Fibroblast of skin of right biceps (primary cell): ENCODE measurements around the gene EGFLAM.

Experiments
- DNase-seq: peaks from one replicate; pipeline ENCODE4 v3.0.0-alpha.2; 2013

EGFLAM gene

DNA sequence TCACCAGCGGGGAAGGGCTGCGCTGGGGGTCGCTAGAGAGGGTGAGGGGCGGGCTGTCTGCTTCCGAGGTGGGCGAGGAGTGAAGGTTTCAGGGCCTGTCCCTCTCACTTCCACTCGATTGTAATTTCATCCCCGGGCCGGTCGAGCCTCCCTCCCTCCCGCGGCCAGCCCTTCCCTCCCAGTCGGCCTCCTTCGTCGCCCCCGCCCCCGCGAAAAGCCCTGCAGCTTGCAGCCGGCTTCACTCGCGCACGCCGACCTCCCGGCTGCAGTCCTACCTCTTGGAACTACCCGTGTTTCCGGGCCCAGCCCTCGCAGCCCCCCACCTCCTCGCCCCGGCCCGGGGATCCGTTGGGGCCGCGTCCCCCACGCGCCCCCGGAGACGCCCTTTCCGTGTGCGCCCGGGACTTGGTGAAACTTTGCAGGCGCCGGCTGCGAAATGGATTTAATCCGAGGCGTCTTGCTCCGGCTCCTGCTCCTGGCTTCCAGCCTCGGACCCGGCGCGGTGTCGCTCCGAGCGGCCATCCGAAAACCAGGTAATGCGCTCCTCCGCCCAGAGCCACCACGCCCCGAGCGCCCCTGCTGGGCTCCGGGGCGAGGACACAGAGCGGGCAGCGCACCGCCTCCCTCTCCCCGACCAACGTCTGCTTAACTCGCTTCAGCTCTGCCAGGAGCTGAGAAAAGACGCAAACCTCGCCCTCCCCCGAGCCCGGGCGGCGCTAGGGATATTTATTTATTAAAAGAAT is at the start of gene EGFLAM:
EGFLAM (plus strand) TSS at position 241 of the 743 bp plus-strand sequence; CDS start at position 437, 196 bp downstream.
- DNase-seq = peak; percentile 14

- peak; percentile 36 for DNase-seq
Measured at GRCh38 chr5:38208782-38209378, 49.5 kb upstream of the EGFLAM start.

GRCh38 chr5:38210676-38211353 is 47.5 kb upstream of the EGFLAM start:
- DNase-seq = no peak

DNA sequence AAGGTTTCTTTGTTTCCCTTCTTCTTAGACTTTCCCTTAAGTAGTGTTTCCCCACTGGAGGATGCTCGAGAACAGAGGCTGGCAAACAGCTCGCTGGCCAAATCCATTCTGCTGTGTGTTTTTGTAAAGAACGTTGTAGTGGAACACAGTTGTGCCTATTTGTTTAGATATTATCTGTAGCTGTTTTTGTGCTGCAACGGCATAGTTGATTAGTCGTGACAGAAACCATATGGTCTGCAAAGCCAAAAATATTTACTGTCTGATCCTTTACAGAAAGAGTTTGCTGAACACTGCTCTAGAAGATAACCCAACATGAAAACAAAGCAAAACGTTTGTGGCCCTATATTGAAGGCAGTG is 47.0 kb upstream of the EGFLAM start:
- no peak for DNase-seq

DNA sequence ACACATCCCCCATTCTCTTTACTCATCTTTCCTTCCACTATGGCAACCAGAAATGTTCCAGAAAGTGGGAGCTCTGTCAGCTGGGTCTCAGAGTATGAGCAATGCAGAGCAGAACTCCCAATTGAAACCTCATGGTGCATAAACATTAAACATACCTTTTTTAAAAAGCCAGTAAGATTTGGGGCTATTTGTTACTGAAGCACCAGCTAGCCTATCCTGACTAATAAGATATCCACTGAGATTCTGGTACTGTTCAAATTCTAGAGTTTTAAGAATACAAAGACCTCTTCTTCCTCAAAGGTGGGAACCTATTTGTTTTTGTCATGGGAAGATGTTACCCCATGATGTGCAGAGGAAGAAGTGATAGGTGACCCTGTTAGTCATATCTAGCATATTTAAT is 46.1 kb upstream of the EGFLAM start:
- no peak for DNase-seq

DNA sequence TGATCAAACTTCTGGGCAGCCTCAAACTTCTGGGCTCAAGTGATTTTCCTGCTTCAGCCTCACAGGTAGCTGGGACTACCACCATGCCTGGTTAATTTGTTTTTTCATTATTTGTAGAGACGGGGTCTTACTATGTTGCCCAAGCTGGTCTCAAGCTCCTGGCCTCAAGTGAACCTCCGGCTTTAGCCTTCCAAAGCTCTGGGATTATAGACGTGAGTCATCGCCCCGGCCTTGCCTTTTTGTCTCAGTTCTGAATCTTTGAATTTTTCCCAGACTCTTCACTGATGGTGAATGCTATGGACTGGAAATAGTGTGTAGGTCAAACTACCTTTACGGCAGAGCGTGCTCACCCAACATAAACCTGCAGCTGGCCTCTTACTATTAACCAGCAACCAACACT is 32.3 kb upstream of the EGFLAM start:
- DNase-seq = no peak

- DNase-seq = no peak
Measured at GRCh38 chr5:38228914-38229313, 29.4 kb upstream of the EGFLAM start.

DNA sequence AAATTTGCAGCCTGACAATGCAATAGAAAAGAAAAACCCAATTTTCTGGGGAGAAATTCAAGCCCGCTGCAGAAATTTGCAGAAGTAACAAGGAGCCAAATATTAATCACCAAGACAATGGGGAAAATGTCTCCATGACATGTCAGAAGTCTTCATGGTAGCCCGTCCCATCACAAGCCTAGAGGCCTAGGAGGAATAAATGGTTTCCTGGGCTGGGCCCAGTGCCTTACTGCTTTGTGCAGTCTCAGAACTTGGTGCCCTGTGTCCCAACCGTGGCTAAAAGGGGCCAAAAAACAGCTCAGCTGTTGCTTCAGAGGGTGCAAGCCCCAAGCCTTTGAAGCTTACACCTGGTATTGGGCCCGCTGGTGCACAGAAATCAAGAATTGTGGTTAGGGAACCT is 23.6 kb upstream of the EGFLAM start:
- DNase-seq = no peak

DNA sequence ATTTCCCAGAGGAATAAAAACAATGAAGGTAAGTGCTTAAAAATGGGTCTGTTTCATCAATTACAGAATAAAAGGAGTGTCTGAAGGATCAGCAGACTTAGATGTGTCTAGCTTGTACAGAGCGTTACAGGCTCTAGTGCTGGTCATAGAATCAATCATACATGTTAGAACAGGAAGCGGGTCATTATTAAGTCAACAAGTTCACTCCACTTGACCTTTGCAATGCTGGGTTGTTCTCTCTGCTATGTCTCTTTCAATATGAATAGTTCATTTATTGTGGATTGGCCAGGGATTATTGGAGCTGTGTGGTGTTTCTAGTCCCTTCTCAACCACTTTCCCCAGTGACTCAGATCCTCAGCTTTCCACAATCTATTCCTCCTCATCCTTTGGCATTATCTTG is 20.7 kb upstream of the EGFLAM start:
- DNase-seq = no peak

DNA sequence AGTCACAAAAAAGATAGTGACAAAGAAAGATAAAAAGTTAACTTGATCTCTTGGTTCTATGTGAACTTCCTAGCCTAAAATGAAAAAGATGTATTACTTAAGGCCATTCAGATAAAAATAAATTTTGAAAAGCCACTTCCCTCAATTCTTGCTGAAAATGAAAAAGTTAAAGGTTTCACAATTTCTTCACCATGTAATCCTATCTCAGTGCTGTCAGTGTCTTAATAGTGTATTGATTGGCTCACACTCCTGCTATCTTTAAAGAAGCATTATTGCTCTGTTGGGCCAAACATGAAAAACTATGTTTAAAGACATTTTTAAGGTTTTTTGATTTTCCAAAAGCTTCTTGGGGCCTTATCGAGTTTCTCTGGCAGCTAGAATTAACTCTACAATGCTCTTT is 18.1 kb upstream of the EGFLAM start:
- no peak for DNase-seq

DNA sequence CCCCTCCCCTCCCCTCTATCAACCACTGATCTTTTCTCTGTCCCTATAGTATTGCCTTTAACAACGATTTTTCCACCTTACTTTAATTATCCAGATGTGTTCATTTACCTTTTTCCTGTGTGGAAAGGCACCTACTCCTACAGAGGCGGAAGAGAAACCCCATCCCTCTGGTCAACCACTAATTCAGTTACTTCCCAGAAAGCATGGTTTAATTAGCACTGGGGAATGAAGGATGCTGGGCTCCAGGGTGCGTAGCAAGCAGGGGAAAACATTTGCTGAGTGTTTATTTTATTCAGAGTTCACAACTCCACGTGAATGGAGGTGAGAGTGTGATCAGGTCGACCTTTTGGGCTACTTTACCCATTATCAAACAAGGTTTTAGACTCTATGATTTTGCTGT is 16.7 kb upstream of the EGFLAM start:
- DNase-seq = no peak

DNA sequence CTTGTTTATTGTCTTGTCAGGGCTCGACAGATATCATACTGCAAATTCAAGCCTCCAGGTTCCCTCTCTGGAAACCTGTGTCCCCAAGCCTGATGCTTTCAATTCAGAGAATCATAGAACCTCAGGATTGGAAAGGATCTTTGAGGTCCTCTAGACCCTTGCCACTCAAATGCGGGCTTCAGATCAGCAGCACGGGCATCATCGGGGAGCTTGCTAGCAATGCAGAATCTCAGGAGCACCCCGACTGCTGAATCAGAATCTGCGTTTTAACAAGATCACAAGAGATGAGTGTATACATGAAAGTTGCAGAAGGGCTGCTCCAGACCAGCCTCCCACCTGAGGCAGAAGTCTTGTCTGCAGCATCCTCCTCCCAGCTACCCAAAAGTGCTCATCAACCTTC is 13.1 kb upstream of the EGFLAM start:
- no peak for DNase-seq

DNA sequence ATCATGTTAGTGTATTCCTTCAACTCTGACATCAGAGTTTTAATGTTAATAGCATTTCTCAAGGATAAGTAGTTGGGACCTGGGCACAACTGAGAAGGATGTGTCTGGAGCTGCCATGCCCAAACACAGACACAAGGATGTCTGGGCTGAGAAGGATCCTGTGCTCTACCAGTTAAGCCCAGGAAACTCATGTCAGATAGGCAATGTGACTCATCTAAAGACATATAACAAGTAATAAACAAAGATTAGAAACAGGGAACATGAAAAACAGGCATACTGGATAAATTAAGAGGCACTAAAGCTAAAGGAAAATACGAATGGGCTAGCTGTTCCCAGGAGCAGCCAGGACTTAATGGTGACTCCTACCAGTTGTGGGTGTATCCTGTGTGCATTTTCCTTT is 9.1 kb upstream of the EGFLAM start:
- no peak for DNase-seq

- no peak for DNase-seq
Measured at GRCh38 chr5:38249812-38250211, 8.5 kb upstream of the EGFLAM start.

DNA sequence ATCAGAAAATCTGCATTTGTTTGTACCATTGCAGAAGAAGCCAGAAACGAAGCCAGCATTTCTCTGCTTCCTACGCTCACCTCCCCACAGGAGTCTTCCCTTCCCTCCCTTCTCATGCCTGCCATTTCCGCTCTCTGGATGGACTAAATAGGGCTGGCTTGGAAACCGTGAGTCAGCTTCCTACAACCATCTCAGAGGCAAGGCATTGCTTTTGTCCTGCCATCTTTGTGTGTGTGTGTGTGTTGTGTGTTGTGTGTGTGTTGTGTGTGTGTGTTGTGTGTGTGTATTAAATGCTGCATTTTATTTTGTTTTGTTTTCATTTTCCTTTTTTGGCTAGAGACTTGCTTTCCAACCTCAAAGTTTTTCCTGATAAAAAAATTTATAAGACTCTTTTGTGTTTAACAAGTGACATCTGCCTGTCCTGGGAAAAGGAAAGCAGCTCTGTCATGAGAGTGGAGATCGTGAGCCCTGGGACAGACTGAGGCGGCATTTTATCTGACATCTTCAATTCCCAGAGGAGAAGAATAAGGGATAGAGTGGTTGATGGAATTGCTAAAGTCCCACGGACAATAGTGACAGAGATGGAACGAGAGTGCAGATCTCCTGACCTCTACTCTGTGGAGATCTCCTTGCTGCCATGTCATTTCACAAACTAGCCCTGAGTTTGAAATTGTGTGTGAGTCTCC is 7.5 kb upstream of the EGFLAM start:
- no peak for DNase-seq

GRCh38 chr5:38253759-38254158 is 4.6 kb upstream of the EGFLAM start:
- no peak for DNase-seq

GRCh38 chr5:38257308-38258041 is 884 bp upstream of the EGFLAM start:
- no peak for DNase-seq

DNA sequence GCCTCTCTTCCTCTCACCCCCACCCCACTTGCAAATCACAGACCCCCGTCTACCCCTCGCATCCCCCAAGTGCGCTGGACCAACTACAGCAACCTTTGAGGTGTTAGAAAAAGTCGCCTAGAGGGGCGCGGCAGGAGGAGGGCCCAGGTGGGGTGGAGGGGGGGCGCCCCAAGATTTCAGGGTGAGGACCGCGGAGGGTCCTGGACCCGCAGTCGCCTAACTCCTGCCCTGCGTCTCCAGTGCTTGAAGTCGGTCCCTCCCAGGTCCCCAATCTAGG is 379 bp upstream of the EGFLAM start:
- no peak for DNase-seq

- DNase-seq = no peak
Measured at GRCh38 chr5:38259062-38259808, 876 bp downstream of the EGFLAM start.

DNA sequence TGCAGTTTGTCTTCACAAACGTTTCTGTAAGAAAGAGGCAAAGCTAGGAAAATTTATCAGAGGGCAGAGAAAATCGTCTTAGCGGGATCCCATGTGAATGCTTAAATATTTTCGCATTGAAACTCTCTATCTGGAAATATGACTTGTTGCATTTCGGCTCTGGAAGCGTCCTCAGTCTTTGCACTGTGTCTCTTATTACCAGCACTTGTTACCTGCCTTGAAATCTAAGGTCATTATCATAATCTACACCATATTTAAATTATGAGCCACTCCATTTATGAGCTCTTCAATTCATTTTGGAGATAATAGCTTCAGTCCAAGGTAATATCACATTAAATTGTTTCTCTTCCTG is 1.4 kb downstream of the EGFLAM start:
- DNase-seq = no peak

GRCh38 chr5:38263983-38264382 is 5.6 kb downstream of the EGFLAM start:
- DNase-seq = no peak

DNA sequence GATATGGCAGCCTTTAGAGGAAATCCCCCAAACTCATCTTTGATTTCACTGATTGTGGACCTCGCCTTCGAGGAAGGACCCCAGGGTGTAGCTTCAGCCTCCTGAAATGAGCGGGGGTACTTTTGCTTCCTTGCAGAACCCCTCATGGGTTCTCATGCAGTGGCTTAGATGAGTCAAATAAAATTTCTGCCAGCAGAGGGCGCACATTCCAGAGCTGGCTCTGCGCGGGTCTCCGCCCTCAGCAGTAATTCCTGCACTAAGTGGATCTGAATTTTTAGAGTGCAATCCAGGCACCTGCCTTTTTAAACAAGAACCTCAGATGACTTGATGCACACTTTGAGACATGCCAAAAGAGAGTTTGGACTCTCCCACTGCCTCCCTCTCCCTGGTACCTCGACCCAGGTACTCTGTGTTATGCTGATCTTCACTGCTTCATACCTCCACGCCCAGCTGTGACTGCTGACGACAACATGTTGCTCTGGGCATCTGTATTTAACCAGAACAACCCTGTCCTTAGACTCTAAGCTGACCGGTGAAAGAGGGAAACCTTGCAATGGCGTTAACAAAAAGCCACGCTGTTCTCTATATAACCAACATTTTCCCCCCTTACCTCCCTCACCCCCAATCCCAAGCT is 7.3 kb downstream of the EGFLAM start:
- peak; percentile 55 for DNase-seq
